ENCODE data around the gene LRRC49.

LRRC49 gene

DNA sequence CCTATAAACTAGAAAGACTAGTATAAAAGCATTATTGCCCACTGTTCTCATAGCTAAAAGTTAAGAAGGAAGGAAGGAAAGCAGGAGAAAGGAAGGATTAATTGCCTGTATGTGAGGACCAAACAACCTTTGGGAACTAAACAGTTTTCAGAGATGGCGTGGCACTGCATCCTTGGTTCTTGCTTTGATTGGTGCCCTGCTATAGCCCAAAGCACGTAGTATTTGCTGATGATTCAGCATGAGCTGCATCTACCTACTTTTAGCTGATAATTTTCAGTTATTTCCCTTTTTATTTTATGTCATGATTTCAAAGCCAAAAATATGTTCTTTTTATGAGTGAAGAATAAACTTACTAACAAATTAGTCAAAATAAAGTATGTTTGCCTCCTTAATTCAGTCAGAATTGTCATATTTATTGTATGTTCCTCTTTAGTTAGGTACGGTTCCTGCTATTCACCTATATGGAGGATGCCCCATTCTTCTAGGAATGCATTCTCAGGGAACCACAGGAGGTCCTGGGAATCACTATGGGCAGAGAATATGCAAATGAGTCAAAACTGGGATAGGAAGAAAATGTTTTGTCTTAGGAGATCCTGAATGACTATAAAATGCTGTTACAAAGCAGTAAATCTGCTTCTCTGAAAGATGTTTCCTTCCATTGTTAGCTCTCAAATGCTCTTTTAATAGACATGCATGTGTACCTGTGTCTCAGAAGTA, 157.2 kb downstream of the LRRC49 start:
- no peak for DNase-seq (ENCODE audit: low read depth in 2 of 2, low spot score in 1 of 2)

DNA sequence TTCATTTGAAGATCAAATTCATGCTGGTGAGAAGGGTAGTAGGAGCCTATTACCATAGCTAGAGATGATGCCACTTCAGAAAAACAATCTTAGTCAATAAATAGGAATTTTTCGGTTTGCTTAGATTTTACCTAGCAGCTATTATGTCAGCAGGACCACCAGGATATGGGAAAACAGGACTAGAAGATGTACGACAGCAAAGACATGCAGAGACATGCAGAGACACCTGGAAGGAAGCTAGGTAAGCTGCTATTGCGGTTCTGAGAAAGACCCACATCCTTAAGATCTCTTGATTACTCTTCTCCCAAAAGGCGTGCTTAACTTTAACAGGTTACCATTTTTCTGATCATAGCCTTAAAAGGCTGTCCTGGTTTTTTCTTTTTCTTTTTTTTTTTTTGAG, 157.8 kb downstream of the LRRC49 start:
- DNase-seq (ENCODE audit: low read depth in 2 of 2, low spot score in 1 of 2): no peak

DNA sequence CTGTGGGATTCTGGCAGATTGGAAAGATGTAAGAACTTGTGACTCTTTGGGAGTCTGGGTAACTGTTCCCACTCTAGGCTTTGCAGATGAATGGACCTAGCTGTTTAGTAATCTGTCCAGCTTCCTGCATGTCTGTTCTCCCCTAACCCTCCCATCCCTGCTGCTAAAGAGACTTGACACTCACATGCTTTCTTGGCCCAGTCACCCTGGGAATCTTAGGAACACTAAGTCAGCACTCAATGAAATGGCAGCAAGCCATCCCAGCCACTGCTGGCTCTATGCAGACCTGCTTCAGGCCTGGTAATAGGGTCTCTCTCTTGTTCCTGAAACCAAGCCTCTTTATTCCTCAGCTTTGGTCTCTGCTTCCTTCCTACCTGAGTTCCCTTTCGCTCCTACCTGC, 158.9 kb downstream of the LRRC49 start:
- DNase-seq (ENCODE audit: low read depth in 2 of 2, low spot score in 1 of 2): no peak

DNA sequence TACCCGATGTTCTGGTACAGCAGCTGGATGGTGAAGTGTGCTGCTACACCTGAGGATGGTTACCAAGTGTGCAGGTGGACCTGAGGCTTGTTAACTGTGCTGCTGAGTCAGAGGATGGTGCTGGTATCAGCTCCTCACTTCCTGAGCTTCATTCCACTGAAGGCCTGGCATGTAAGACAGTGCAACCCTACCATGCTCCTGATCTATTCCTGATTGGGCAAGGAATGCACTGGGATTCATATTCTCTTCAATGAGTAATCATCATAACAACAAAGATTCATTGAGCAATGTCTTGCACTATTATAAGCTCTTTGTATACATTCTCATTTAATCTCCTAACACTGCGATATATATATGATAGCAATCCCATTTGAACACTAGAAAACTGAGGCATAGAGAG, 159.7 kb downstream of the LRRC49 start:
- no peak for DNase-seq (ENCODE audit: low read depth in 2 of 2, low spot score in 1 of 2)

DNA sequence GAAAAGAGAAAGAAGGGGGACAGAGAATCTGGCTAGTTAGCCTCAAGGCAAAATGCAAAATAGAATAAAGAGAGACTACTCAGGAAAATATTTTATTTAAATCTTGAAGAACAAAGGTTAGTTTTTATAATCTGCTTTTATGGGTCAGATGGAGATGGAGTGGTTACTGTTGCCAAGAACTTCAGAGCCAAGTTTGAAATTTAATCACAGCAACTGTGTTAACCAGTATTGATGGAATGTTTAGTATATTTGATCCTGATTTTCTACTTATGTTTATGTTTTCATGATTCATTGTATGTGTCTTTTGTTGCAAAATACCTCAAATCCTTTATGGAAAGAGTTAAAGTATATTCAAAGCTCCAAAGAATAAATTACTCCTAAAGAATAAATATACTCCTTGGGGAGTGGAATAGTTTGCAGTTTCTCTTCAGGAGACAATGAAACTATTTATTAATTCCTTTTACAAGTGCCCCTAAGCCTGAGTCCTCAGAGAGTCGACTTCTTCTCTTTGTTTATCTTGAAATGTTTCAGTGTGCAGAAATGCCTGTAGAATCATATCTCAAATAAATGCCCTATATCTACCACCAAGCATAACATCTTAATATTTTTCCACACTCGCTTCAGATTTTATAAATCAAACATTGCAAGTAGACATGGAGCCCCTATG, 161.8 kb downstream of the LRRC49 start:
- no peak for DNase-seq (ENCODE audit: low read depth in 2 of 2, low spot score in 1 of 2)

DNA sequence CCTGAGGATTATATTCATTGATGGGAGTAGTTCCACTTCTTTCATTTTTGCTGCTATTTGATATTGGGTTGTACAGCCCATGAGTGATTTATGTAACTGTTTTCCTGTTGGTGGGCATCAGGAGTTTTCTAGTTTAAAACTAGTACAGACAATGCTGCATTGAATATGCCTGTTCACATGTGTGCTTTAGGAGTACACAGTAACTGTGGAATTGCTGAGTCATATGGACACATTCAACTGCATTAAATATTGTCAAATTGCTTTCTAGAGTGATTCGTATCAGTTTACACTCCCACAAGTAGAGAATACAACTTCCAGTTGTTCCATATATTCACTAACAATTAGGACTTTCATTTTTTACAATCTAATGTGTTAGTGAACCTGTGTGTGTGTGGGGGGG, 162.8 kb downstream of the LRRC49 start:
- no peak for DNase-seq (ENCODE audit: low read depth in 2 of 2, low spot score in 1 of 2)

DNA sequence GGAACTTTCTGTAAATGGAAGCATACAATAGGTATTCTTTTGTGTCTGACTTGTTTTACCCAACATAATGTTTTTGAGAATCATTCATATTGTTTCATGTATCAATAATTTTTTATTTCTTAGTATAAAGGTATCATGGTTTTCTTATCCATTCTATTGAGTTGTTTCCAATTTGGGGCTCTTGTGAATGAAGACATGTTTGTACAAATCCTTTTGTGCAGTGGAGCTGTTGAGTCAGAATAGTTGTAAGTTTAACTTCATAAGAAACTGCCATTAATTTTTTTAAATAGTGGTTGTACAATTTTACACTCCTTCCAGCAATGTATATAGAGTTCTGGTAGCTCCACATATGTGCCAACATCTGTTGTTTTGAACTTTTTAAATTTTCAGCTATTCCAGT, 163.5 kb downstream of the LRRC49 start:
- no peak for DNase-seq (ENCODE audit: low read depth in 2 of 2, low spot score in 1 of 2)

DNA sequence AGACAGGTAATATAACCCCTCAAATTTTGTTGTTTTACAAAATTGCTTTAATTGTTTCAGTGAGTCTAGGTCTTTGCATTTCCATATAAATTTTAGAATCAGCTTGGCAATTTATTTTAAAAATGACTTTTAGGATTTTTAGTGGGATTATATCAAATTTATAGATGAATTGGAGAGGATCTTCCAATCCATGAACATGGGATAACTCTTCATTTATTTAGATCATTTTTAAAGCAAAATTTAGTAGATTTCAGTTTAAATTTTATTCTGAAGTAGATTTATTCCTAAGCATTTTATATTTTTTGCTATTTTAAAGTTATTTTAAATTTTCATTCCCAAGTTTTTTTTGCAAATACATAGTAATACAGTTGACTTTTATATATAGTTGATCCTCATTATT, 164.5 kb downstream of the LRRC49 start:
- DNase-seq (ENCODE audit: low read depth in 2 of 2, low spot score in 1 of 2): no peak

DNA sequence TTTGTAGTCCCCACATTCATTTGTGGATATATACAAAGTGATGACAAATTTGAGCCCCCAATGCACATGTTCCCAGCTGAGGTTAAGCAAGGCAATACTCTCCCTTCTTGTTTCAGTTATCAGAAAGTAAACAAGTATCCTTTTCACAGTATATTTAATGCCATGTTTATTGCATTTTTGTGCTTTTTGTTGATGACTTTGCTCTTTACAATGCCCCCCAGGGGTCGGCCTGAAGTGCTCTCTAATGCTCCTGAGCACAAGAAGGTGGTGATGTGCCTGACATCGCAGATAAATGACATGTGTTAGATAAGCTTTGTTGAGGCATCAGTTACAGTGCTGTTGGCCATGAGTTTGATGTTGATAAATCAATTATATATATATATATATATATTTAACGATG, 165.0 kb downstream of the LRRC49 start:
- no peak for DNase-seq (ENCODE audit: low read depth in 2 of 2, low spot score in 1 of 2)

DNA sequence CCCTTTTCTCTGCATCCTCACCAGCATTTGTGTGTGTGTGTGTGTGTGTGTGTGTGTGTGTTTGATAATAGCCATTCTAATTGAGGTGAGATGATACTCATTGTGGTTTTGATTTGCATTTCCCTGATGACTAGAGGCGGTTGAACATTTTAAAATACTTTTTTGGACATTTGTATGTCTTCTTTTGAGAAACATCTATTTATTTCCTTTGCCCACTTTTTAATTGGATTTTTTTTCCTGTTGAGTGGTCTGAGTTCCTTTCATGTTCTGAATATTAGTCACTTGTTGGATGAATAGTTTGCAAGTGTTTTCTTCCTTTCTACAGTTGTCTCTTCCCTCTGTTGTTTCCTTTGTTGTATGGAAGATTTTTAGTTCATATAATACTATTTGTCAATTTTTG, 168.4 kb downstream of the LRRC49 start:
- DNase-seq (ENCODE audit: low read depth in 2 of 2, low spot score in 1 of 2): no peak

DNA sequence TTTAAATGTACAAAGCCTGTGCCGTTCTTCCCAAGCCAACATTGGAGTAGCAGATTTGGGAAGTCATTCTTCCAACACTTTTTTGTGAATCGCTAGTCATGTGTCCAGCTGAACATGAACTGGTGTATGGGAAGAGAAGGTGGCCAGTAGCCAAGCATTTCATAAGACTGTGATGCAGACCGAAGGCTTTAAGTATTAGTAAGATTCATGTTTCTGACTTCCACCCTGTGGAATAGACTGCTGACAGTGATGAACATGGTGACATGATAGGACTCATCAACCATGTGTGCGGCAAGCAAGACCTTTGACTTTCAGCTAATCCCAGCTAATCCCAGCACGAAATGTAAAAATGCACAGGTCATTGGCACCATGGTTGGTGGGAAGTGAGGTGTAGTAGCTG, 174.4 kb downstream of the LRRC49 start:
- DNase-seq (ENCODE audit: low read depth in 2 of 2, low spot score in 1 of 2): no peak

DNA sequence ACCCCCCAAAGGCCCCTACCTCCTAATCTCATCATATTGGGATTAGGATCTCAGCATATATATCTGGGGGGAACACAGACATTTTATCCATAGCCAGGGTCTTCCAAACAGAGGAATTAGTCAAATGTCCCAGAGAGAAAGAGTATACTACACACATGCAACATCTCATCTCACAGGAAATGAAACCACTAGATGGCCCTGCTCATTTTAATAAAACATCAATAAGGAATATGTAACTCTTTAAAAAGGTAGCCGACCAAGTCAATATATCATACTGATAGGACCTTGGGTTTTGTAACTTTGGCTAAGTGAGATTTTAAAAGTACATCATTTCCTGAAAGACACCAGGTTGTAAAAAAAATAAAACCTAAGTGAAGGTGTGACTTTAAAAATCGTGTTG, 177.1 kb downstream of the LRRC49 start:
- DNase-seq (ENCODE audit: low read depth in 2 of 2, low spot score in 1 of 2): no peak

DNA sequence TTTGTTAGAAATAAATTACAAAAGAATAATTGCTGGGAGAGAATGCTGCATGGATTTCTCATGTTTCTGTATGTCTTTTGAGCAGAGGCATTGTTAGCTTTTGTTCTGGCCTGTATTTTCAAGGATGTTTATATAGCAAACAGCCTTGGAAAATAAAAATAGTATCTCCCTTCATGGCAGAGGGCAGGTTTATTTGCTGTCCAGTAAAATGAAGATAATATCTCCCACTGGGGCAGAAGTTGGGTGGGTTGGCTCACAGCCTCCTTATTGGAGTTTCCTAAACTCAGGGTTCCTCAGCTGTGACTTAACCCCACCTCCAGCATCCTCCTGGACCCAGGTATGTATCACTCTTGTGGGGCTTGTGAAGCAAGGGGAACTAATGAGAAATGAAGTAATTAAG, 178.9 kb downstream of the LRRC49 start:
- DNase-seq (ENCODE audit: low read depth in 2 of 2, low spot score in 1 of 2): no peak

DNA sequence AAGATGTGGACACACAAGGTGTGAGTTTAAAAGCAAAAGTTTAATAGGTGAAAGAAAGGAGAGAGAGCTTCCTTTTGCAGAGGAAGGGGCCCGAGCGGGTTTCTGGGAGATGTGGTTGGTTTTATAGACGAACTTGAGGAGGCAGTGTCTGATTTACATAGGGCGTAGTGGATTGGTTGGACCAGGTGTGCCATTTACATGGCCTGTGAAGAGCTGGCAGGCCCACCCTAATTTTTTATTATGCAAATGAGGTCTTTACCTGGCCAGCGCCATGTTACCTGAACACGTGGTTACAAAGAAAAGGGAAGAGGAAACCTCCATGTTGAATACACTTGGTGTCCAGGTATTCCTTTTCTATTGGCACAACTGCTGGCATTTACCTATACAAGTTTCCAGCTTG, 179.8 kb downstream of the LRRC49 start:
- DNase-seq (ENCODE audit: low read depth in 2 of 2, low spot score in 1 of 2): no peak

DNA sequence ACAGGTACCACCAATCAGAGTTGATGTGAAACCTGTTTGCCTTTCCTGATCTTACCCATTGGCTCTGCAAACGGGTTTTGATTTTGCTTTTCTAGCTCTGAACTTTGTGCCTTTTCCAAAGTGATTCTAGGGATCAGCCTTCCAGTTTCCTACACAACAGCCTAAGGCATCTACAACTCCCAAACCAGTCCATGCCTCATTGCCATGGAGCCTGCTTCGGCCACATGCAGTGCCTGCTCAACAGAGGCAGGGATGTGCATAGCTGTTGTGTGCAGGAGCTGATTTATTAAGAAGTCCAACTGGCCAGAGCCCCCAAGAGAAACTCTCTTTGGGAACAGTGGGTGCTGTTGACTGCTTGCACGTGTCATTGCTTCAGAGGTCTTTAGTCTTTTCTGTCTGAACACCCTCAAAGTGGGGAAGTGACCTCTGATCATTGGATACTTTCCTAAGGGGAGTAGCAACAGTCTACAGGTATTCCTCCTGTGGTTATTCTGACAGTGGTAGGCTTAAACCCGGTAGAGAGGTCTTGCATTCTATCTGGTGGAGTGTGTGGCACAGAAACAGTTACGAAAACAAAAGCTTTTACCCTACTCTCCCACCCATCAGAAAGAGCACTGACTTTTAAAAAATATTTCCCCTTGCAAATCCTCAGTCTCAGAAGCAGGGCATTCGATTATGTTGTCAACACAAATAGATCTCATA, 186.0 kb downstream of the LRRC49 start:
- no peak for DNase-seq (ENCODE audit: low read depth in 2 of 2, low spot score in 1 of 2)

DNA sequence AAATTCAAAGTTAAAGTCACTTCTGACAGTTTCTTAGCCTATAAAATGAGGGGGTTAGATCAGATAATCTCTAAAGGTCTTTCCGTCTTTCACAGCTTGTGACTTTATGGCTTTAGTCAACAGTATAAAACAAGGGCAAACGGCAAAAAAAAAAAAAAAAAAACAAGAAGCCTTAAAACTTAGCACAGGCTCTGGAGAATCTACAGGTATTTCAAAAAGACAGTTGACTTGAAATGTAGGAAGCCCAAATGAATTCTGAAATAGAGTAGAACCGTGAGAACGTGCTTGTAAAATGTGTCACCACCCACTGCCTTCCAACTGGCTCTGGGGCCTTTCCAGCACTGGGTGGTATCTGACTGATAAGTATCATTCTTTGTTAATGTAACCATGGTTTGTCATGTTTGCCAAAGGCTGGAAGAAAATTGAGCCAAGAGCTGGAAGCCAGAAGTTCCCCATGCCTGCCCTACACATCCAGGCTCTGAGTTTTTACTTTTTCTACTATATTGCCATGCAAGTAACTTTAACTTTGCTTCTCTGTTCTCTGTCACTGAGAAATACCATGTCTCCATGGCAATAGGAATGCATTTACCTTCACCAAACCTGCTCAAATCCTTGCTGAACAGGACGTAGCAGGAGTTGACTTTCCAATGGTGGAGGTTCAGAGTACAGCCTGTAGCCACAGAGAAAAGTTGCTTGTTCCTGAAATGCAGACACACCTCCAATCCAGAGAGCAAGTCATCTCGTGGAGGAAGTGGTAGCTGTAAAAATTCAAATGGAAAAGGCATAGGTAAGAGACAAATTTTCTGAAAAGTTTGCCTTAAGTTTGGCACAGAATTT, 186.8 kb downstream of the LRRC49 start:
- DNase-seq (ENCODE audit: low read depth in 2 of 2, low spot score in 1 of 2): no peak

DNA sequence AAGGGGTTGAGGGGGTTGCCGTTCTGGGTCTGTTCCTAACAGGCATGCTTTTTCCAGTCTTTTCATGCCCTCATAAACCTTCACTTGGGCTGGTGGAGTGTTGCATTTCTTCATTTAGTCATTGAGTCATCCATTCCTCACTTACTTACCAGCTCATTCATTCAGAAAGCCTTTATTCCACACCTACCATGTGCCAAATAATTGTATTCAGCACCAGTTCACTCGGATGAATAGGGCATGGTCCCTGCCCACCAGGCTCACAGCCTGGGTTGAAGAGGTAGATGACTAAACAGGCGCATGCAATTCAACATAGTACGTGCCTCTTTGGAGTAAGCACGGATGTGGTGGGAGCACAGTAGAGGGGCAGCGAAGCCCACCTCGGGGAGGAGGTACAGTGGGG, 187.5 kb downstream of the LRRC49 start:
- no peak for DNase-seq (ENCODE audit: low read depth in 2 of 2, low spot score in 1 of 2)

DNA sequence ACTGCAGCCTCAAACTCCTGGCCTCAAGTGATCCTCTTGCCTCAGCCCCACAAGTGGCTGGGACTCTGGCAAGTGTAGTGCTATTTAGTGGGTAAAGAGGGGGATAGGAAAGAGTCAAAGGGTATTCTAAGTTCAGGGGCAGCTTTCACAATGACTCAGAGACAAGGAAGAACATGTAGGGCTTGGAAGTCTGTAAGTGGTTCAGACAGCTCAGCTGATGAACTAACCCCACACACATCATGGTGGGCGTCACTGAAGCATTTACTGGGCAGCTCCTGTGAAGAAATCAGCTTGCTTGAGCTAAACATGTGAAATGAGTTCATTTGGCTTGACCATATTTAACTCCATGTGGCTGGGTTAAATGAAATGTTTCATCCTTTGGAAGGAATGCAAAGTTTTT, 188.1 kb downstream of the LRRC49 start:
- DNase-seq (ENCODE audit: low read depth in 2 of 2, low spot score in 1 of 2): no peak

DNA sequence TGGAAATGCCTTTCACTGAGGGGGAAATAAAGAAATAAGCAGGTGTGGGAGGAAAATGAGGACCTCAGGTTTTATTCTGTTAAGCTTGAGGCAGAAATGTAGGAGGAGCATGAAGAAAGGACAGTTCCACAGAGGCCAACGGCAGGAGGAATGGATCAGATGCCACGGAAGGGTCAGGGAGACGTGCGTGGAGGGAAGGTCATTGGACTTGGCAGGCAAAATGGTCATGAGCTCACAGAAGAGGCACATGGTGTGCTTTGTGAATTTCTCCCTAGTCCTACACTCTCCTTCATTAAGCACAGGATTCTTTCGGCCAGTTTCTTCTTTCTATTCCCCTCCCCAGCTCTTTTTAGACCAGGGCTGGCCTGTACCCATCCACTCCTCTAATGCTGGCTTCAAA, 190.2 kb downstream of the LRRC49 start:
- DNase-seq (ENCODE audit: low read depth in 2 of 2, low spot score in 1 of 2): no peak

DNA sequence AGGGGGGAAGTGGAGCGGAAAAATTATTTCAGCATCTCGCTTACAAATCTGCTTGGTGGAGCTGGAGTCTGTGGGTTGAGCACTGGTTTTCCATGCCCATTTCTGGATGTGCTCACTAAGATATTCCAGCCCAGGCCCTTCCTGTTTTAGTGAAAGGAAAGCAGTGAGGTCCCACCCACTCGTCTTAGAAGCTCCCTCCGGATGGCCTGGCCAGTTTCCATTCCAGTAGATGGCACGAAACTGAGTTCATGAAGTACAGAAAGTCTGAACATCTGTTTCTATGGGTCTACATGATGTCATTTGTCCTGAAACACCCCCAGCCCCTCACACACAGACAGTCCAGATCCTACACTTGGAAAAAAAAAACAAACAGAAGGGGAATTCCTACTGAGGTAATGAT, 190.7 kb downstream of the LRRC49 start:
- no peak for DNase-seq (ENCODE audit: low read depth in 2 of 2, low spot score in 1 of 2)

DNA sequence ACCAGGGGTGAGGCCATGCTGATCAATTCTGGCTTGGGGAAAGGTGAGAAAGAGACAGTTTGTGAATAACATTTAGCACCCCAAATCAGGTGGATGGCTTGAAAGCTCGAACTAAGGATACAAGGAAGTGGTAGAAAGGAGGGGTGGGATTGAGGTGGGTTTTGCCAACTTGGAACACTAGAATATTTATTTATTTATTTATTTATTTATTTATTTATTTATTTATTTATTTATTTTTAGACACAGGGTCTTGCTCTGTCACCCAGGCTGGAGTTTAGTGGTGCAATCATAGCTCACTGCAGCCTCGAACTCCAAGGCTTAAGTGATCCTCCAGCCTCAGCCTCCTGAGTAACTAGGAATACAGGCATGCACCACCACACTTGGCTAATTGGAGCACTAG, 191.6 kb downstream of the LRRC49 start:
- no peak for DNase-seq (ENCODE audit: low read depth in 2 of 2, low spot score in 1 of 2)

DNA sequence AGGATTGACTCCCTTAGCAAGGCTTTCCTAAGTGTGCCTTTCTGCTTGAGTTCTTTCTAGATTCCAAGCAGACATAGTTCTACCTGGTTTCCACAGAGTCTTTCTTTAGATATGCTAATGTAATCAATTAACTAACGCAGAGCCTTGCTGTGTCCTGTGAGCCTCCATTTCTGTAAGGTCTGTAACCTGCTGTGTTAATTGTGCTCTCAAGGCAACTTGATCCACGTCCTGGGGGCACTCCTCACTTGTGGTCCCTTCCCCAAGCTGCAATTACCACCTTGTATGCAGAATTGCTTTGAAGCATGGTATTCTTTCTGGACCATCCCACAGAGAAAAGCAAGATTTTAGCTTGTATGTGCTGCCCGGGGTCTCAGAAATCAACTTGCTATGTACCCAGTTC, 193.2 kb downstream of the LRRC49 start:
- DNase-seq (ENCODE audit: low read depth in 2 of 2, low spot score in 1 of 2): no peak

All from stimulated activated CD8-positive, alpha-beta memory T cell treated with anti-CD3 and anti-CD28 coated beads, Interleukin-4, amount 100 ng/mL, for 4 hours (primary cell).